Stimulated activated effector memory CD8-positive, alpha-beta T cell treated with anti-CD3 and anti-CD28 coated beads, Interleukin-12 subunit alpha, Interleukin-12 subunit beta, amount 100 ng/mL, for 72 hours (primary cell): ENCODE measurements around the gene ING5.
"Not testable (repeated sequence)": the region's sequence is repeated elsewhere in the genome, so short reads cannot be mapped to it uniquely, and the experiment has no call there.

Experiments used
- ATAC-seq: fragments of 150-1000 bp; cut with Tn5 transposase; 2 replicates; pipeline ENCODE4 v1.10.0; 2021
- DNase-seq, 2 donors: peaks; one replicate each; pipeline ENCODE4 v3.0.0; 2021 to 2022; ENCODE audit warnings: low spot score in 2 of 2
- H3K27ac Mint-ChIP-seq: one replicate; pipeline ENCODE4 v1.8.0; 2022; ENCODE audit warnings: mild to moderate bottlenecking, mixed read lengths
- H3K36me3 Mint-ChIP-seq: one replicate; pipeline ENCODE4 v1.8.0; 2022; ENCODE audit warnings: mild to moderate bottlenecking, mixed read lengths
- H3K4me1 Mint-ChIP-seq: one replicate; pipeline ENCODE4 v1.8.0; 2022; ENCODE audit warnings: mixed read lengths
- H3K4me3 Mint-ChIP-seq: one replicate; pipeline ENCODE4 v1.8.0; 2022; ENCODE audit warnings: mild to moderate bottlenecking, mixed read lengths
- H3K9me3 Mint-ChIP-seq: one replicate; pipeline ENCODE4 v1.8.0; 2022; ENCODE audit warnings: mixed read lengths

ING5 gene

DNA sequence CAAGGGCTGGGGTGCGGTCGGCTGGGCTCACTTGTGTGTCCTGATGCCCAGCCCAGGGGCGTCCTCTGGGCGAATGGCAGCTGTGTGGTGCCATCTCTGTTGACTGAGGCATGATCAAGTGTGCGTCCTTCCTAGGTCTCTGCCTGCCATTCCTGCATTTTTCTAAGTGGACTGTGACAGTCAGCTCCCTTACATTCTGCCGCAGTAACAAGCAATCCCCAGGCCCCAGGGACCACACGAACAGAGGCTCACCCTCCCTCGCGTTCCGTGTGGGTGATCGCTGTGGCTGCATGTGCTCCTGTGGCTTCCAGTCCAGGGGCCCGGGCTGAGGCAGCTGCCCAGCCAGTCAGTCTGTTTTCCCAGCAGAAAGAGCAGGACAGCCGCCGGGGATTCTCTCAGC lies 50.4 kb downstream of the ING5 start:
- Mint-ChIP-seq H3K4me1 (peaks cover 10% of the 10 kb centered on the region), H3K36me3 (peaks cover 36% of the 10 kb centered on the region), H3K9me3 (no peaks in the 10 kb centered on the region), H3K4me3 (no peak overlapping the region), H3K27ac (no peak overlapping the region)
- DNase-seq (no peak), ATAC-seq (no peak)

DNA sequence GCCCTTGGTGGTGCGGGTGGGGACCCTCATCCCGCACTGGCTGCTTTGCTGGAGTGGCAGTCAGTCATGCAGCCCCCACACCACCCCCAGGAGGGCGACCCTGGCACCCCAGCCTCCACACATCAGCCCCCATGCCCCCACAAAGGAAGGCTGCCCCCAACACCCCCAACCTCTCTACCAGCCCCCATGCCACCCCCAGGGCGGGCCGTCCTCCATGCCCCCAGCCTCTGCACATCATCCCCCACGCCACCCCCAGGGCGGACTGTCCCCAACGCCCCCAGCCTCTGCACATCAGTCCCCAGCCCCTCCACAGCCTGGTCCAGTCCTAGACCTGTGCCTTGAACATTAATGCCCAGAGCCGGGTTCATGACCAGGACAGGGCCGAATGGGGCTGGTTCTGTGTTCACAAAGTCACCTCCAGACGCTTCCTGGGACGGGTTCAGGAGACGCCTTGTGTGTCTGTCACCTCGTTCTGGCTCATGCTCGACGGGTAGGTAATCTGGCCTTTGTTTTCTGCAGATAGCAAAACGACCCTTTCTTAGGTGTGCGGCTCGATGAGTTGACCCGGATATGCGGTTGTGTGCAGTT lies 50.9 kb downstream of the ING5 start:
- H3K4me3 Mint-ChIP-seq: no peak overlapping the region
- H3K4me1 Mint-ChIP-seq: peaks cover 10% of the 10 kb centered on the region
- ATAC-seq: no peak
- peaks cover 36% of the 10 kb centered on the region for H3K36me3 Mint-ChIP-seq
- DNase-seq: no peak
- H3K9me3 Mint-ChIP-seq: no peaks in the 10 kb centered on the region
- H3K27ac Mint-ChIP-seq: no peak overlapping the region

DNA sequence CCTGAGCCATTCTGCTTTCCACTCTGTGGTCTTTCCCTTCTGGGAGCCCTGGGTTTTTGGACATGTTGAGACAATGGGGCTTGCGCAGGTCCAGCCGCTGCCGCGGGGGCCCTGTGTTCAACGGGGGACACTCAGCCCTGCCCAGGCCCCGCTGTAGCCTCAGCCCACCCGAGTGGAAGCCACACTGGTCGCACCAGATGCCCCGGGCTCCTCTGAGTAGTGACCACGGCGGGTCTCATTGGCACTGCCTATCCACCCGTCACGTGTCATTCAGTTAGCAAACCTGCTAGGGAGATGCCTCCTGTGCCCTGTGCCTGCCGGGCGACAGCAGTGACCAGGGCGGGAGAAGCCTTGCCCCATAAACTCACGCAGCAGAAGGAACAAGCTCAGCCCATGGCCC lies 51.7 kb downstream of the ING5 start:
- ATAC-seq (no peak), DNase-seq (no peak)
- Mint-ChIP-seq H3K9me3 (no peaks in the 10 kb centered on the region), H3K36me3 (peaks cover 32% of the 10 kb centered on the region), H3K4me3 (no peak overlapping the region), H3K27ac (no peak overlapping the region), H3K4me1 (peaks cover 10% of the 10 kb centered on the region)

DNA sequence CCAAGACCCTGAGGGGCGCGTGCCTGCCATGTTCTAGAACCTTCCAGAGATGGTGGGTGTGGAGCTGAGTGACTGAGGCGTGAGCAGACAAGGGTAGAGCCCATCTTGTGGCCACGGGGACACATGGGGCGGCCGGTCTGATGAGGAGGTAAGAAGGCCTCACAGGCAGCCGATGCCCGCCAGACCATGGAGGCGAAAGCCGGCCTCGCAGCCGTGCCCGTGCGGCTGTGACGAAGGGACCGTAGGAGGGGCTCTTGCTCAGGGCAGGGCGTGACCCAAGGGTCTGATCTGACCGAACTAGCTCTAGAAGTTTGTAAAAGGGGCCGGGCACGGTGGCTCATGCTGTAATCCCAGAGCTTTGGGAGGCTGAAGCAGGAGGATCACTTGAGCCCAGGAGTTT lies 52.2 kb downstream of the ING5 start:
- Mint-ChIP-seq H3K9me3 (no peaks in the 10 kb centered on the region), H3K27ac (no peak overlapping the region), H3K4me3 (no peak overlapping the region), H3K36me3 (peaks cover 31% of the 10 kb centered on the region), H3K4me1 (peaks cover 11% of the 10 kb centered on the region)
- no peak for DNase-seq
- no peak for ATAC-seq

DNA sequence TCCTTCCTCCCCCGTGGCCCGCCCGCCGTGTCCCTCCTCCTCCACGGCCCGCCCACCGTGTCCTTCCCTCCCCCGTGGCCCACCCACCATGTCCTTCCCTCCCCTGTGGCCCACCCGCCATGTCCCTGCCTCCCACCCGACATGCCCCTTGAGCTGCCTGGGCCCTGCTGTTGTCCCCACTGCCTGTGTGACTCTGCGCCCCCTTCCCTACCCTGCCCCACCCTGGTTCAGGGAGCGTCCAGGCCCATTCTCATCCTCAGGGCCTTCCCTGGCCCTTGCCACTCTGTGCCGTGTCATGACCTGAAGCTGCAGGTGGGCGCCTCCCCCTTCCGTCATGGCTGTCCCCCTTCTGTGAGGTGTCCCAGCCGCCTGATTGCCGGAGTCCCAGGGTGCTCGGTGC lies 53.3 kb downstream of the ING5 start:
- Mint-ChIP-seq H3K27ac (no peak overlapping the region), H3K4me3 (no peak overlapping the region), H3K36me3 (peaks cover 35% of the 10 kb centered on the region), H3K9me3 (no peaks in the 10 kb centered on the region), H3K4me1 (peaks cover 12% of the 10 kb centered on the region)
- DNase-seq: no peak
- no peak for ATAC-seq

- Mint-ChIP-seq H3K36me3 (peaks cover 40% of the 10 kb centered on the region), H3K4me1 (peaks cover 15% of the 10 kb centered on the region), H3K9me3 (no peaks in the 10 kb centered on the region), H3K27ac (no peak overlapping the region), H3K4me3 (no peak overlapping the region)
- DNase-seq (no peak), ATAC-seq (no peak)
Measured at GRCh38 chr2:241755777-241756176, 53.9 kb downstream of the ING5 start.

- Mint-ChIP-seq H3K27ac (peak overlapping the region; percentile 5), H3K36me3 (peaks cover 57% of the 10 kb centered on the region)
- no peak for ATAC-seq
Measured at GRCh38 chr2:241759067-241759807, 57.4 kb downstream of the ING5 start.

DNA sequence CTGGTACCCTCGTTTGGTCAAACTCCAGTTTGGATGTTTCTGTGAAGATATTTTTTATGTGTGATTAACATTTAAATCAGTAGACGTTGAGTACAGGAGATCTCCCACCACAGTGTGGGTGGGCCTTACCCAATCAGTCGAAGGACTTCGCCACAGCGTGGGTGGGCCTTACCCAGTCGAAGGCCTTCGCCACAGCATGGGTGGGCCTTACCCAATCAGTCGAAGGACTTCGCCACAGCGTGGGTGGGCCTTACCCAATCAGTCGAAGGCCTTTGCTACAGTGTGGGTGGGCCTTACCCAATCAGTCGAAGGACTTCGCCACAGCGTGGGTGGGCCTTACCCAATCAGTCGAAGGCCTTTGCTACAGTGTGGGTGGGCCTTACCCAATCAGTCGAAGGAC lies 58.1 kb downstream of the ING5 start:
- not testable (repeated sequence) for H3K9me3 Mint-ChIP-seq, ATAC-seq, DNase-seq, H3K27ac Mint-ChIP-seq
- Mint-ChIP-seq H3K4me1 (peaks cover 49% of the 10 kb centered on the region), H3K36me3 (peaks cover 51% of the 10 kb centered on the region), H3K4me3 (peak overlapping the region; percentile 7)

More at GRCh38 chr2:241759067-241759807, 57.4 kb downstream of the ING5 start:
- peak overlapping the region; percentile 7 for H3K4me3 Mint-ChIP-seq
- no peaks in the 10 kb centered on the region for H3K9me3 Mint-ChIP-seq
- peaks cover 42% of the 10 kb centered on the region for H3K4me1 Mint-ChIP-seq
- DNase-seq: no peak

GRCh38 chr2:241760301-241760771 lies 58.5 kb downstream of the ING5 start:
- DNase-seq (no peak), ATAC-seq (no peak)
- no peak overlapping the region for H3K4me3 Mint-ChIP-seq
- peaks cover 50% of the 10 kb centered on the region for H3K4me1 Mint-ChIP-seq
- H3K36me3 Mint-ChIP-seq: peaks cover 51% of the 10 kb centered on the region
- peak overlapping the region; percentile 49 for H3K27ac Mint-ChIP-seq
- no peaks in the 10 kb centered on the region for H3K9me3 Mint-ChIP-seq

DNA sequence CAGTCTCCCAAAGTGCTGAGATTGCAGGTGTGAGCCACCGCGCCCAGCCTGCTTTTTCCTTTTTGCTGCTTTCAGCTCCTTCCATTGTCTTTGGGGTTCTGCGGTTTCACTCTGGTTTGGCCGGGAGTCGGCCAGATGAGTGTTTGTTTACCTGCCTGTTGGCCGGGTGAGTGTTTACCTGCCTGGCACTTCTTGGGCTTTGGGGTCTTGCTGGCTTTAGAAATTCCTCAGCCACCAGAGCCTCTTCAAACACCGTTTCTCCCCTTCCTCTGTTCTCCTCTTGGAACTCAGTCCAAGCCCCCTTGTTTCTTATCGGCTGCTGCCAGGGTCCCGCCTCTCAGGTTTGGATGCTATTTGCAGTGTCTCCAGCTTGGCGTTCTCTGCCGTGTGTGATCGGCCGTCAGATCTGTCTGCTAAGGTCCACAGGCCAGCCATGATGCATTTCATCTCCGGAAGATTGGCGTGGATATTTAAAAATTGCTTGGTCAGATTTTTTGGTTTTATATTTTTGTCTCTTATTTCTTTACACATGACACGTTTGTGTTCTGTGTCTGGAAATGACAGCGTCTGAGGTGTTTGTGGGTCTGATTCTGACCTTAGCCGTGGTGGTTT lies 60.6 kb downstream of the ING5 start:
- no peak for DNase-seq
- Mint-ChIP-seq H3K27ac (peak overlapping the region; percentile 91), H3K36me3 (peaks cover 44% of the 10 kb centered on the region), H3K4me3 (peak overlapping the region; percentile 77), H3K4me1 (peaks cover 50% of the 10 kb centered on the region), H3K9me3 (no peaks in the 10 kb centered on the region)
- no peak for ATAC-seq

GRCh38 chr2:241762933-241763369 lies 61.1 kb downstream of the ING5 start:
- Mint-ChIP-seq H3K9me3 (no peaks in the 10 kb centered on the region), H3K4me1 (peaks cover 50% of the 10 kb centered on the region), H3K36me3 (peaks cover 44% of the 10 kb centered on the region), H3K27ac (peak overlapping the region; percentile 91), H3K4me3 (peak overlapping the region; percentile 77)
- DNase-seq: peak; percentile 67 to 95
- ATAC-seq: peak; percentile 92

GRCh38 chr2:241763551-241764274 lies 61.9 kb downstream of the ING5 start:
- peak overlapping the region; percentile 91 for H3K27ac Mint-ChIP-seq
- peaks cover 44% of the 10 kb centered on the region for H3K36me3 Mint-ChIP-seq
- peaks cover 50% of the 10 kb centered on the region for H3K4me1 Mint-ChIP-seq
- no peaks in the 10 kb centered on the region for H3K9me3 Mint-ChIP-seq
- peak overlapping the region; percentile 77 for H3K4me3 Mint-ChIP-seq
- peak; percentile 30 to 67 for DNase-seq
- ATAC-seq: peak; percentile 60

- Mint-ChIP-seq H3K9me3 (no peaks in the 10 kb centered on the region), H3K4me1 (peaks cover 41% of the 10 kb centered on the region), H3K36me3 (peaks cover 36% of the 10 kb centered on the region), H3K27ac (peak overlapping the region; percentile 91), H3K4me3 (peak overlapping the region; percentile 77)
- no peak for ATAC-seq
- no peak for DNase-seq
Measured at GRCh38 chr2:241764275-241765241, 62.7 kb downstream of the ING5 start.

DNA sequence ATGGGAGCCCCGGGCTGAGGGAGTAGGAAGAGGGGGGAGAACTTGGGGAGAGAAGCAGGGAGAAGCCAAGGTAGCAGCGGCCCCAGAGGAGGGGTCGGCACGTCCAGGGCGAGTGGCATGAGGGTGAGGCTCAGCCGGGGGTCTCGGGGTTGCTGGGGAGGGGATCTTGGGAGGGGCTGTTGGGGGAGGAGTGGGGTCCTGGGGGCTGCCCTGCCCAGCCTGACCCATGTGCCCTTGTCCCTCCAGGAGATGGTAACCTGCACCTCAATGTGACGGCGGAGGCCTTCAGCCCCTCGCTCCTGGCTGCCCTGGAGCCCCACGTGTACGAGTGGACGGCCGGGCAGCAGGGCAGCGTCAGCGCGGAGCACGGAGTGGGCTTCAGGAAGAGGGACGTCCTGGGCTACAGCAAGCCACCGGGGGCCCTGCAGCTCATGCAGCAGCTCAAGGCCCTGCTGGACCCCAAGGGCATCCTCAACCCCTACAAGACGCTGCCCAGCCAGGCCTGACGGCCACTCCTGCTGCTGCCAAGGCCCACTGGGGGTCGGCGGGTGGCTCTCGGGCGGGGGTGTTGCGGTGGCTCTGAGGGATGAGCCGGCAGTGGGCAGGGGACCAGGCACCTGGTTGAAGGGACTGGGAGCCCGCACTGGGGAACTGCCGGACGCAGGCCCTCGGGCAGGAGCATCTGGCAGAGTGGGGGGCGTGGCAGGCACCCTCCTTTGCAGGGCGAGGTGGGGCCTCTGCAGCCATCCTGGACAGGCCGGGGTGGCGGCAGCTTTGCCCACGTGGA lies 65.8 kb downstream of the ING5 start:
- Mint-ChIP-seq H3K27ac (no peak overlapping the region), H3K4me3 (no peak overlapping the region), H3K4me1 (peaks cover 39% of the 10 kb centered on the region), H3K9me3 (no peaks in the 10 kb centered on the region), H3K36me3 (peaks cover 23% of the 10 kb centered on the region)
- DNase-seq (peak in 1 of 2 donors; percentile 52), ATAC-seq (no peak)
